Sigmoid colon (tissue), 4 donors: ENCODE measurements around the gene TRIAP1.

Experiments
- POLR2A ChIP-seq, 2 donors: fragments of 450-650 bp; IDR thresholded peaks; one replicate each; pipeline ENCODE4 v1.6.1; 2016; ENCODE audit warnings: antibody characterized with exemption in 2 of 2, mild to moderate bottlenecking in 2 of 2, moderate library complexity in 2 of 2
- POLR2AphosphoS5 ChIP-seq, 4 donors: sonication (generic); formaldehyde crosslinking; IDR thresholded peaks; one replicate each; pipeline ENCODE4 v1.6.1; 2017; ENCODE audit warnings: antibody characterized with exemption in 4 of 4
- TF ChIP-seq, protein P1 (sequence below), 4 experiments: fragments of 450-650 bp in 3 of 4; fragments of 200-600 bp in 1 of 4; IDR thresholded peaks; one replicate each; pipeline ENCODE4 v1.5.1; 2016 to 2019; ENCODE audit warnings: antibody characterized with exemption in 4 of 4, mild to moderate bottlenecking in 3 of 4, moderate library complexity in 2 of 4

DNA sequence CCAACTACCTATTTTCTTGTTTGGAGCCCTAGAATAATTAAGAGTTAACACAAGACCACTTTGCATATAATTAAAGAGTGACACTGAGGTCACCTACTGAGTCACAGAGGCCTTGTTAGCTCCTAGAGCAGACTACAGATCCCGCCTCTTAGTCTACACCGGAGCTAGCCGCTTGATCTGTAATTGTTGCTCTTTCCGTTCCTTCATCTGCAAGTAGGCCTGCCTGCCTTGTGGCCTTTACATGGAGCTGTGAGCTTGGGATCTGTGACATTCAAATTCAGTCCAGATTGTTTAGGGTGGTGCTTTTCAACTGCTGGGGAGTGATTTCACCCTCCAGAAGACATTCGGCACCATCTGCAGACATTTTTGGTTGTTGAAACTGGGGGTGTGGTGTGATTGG lies 44.1 kb upstream of the TRIAP1 start:
- TF ChIP-seq, protein P1, sequence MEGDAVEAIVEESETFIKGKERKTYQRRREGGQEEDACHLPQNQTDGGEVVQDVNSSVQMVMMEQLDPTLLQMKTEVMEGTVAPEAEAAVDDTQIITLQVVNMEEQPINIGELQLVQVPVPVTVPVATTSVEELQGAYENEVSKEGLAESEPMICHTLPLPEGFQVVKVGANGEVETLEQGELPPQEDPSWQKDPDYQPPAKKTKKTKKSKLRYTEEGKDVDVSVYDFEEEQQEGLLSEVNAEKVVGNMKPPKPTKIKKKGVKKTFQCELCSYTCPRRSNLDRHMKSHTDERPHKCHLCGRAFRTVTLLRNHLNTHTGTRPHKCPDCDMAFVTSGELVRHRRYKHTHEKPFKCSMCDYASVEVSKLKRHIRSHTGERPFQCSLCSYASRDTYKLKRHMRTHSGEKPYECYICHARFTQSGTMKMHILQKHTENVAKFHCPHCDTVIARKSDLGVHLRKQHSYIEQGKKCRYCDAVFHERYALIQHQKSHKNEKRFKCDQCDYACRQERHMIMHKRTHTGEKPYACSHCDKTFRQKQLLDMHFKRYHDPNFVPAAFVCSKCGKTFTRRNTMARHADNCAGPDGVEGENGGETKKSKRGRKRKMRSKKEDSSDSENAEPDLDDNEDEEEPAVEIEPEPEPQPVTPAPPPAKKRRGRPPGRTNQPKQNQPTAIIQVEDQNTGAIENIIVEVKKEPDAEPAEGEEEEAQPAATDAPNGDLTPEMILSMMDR (IDR thresholded peaks at IDR 0.05) = no peak
- no peak for TF ChIP-seq POLR2AphosphoS5 (IDR thresholded peaks at IDR 0.05)
- TF ChIP-seq POLR2A (IDR thresholded peaks at IDR 0.05) = no peak
